Measurements from ENCODE around the gene GPR6. TPM values are rescaled to one million over a fixed set of nuclear protein-coding genes. Genes with fewer than 3 reads are reported as not detected.

The GPR6 gene
- total and polyA plus RNA-seq, 2 experiments from 2014 or later = not detected

DNA sequence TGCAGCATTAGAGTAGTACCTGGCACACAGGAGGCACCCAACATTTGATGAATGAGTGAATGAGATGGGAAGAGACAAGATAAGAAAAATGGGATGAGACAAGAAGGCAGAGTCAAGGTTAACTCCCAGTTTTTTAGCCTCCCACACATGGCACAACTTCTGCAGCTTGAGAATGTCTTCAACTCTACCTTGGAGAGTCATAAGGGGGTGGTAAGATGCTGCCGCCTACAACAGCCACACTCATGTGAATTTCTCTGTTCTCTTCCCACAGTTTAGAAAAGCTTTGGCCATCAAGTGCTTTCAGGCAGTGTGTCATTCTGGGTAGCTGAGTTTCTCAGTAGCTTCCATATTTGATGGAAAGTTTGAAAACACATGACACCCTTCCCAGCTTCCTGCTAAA, 19.5 kb upstream of the GPR6 start:
- Histone ChIP-seq H4K20me1 (ENCODE audit: insufficient read depth) (no peaks in the 10 kb centered on the region), H3K4me3 (no peak overlapping the region), H3K27me3 (replicated peaks; ENCODE audit: insufficient read depth) (no peaks in the 10 kb centered on the region), H3K9me2 (ENCODE audit: insufficient read depth) (no peaks in the 10 kb centered on the region), H2AFZ (no peak overlapping the region), H3K4me2 (ENCODE audit: unreplicated experiment) (no peak overlapping the region), H3K79me2 (ENCODE audit: insufficient read depth) (no peaks in the 10 kb centered on the region), H3K9ac (no peak overlapping the region), H3K4me1 (ENCODE audit: insufficient read depth) (no peaks in the 10 kb centered on the region), H3F3A (ENCODE audit: insufficient read depth) (no peaks in the 10 kb centered on the region), H3K9me3 (ENCODE audit: low read depth) (no peaks in the 10 kb centered on the region), H3K36me3 (ENCODE audit: low read depth) (no peaks in the 10 kb centered on the region), H3K27ac (no peak overlapping the region)
- no peak for DNase-seq
- 67 to 100% methylated on average over 1 of the region's 1 CpG for WGBS, 2 experiments (ENCODE audit: low coverage in 1 of 2, low lambda C conversion rate in 2 of 2, missing lambda C conversion rate in 2 of 2)
- TF ChIP-seq EZH2 (IDR thresholded peaks at IDR 0.05; ENCODE audit: insufficient read depth, poor library complexity, severe bottlenecking) (no peak), EZH2phosphoT487 (IDR thresholded peaks at IDR 0.05; ENCODE audit: insufficient read depth, low read depth) (no peak)
- in situ Hi-C loops (cut with MboI) = no loop called here

DNA sequence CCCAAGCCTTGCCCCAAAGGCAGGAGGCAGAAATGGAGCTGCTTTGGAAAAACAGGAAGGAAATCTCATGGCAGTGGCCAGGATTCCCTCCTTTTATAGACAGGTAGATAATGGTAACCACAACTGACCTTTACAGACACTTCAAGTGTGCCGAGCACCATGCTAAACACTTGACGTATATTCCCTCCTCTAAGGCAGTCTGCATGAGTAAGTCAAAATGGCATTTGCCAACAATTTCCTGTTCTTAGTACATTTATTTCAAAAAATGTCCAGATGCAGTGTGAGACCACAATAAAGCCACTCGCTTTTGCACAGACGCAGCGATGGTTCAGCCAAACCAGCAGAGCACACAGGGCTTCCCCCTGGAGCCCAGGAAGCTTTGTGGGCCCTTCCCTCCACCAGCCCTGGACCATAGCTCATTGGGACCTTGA, 16.5 kb upstream of the GPR6 start:
- H3K4me2 ChIP-seq (ENCODE audit: unreplicated experiment) = no peak overlapping the region
- no peak overlapping the region for H3K9ac ChIP-seq
- no peaks in the 10 kb centered on the region for H3K79me2 ChIP-seq (ENCODE audit: insufficient read depth)
- peak; percentile 19 for DNase-seq
- WGBS, 2 experiments (ENCODE audit: low coverage in 1 of 2, low lambda C conversion rate in 2 of 2, missing lambda C conversion rate in 2 of 2) = 49 to 54% methylated on average over 4 to 5 of the region's 5 CpGs
- H2AFZ ChIP-seq = no peak overlapping the region
- H3K9me3 ChIP-seq (ENCODE audit: low read depth) = no peaks in the 10 kb centered on the region
- TF ChIP-seq EZH2 (IDR thresholded peaks at IDR 0.05; ENCODE audit: insufficient read depth, poor library complexity, severe bottlenecking) (no peak), EZH2phosphoT487 (IDR thresholded peaks at IDR 0.05; ENCODE audit: insufficient read depth, low read depth) (no peak)
- no peak overlapping the region for H3K27ac ChIP-seq
- in situ Hi-C loops (cut with MboI) = no loop called here
- H3K27me3 ChIP-seq (replicated peaks; ENCODE audit: insufficient read depth) = no peaks in the 10 kb centered on the region
- H4K20me1 ChIP-seq (ENCODE audit: insufficient read depth) = no peaks in the 10 kb centered on the region
- no peaks in the 10 kb centered on the region for H3F3A ChIP-seq (ENCODE audit: insufficient read depth)
- no peaks in the 10 kb centered on the region for H3K9me2 ChIP-seq (ENCODE audit: insufficient read depth)
- no peaks in the 10 kb centered on the region for H3K36me3 ChIP-seq (ENCODE audit: low read depth)
- no peak overlapping the region for H3K4me3 ChIP-seq
- H3K4me1 ChIP-seq (ENCODE audit: insufficient read depth) = no peaks in the 10 kb centered on the region

DNA sequence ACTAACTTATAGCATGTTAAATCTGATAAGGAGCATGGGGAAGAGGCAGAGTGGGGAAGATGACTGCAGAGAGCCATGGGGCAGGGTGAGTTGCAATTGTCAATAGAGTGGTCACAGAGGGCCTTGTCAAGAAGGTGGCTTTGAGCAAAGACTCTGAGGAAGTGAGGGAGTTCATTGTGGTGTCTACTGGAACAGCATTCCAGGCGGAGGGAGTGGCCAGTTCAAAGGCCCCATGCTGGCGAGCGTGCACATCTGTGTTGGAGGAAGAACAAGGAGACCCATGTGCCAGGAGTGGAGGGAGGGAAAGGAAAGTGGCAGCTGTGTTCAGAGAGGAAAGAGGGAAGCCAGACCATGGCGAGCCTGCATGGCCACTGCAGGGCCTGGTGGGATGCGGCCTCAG, 15.8 kb upstream of the GPR6 start:
- H3K9me2 ChIP-seq (ENCODE audit: insufficient read depth) = no peaks in the 10 kb centered on the region
- no peaks in the 10 kb centered on the region for H4K20me1 ChIP-seq (ENCODE audit: insufficient read depth)
- no peaks in the 10 kb centered on the region for H3K4me1 ChIP-seq (ENCODE audit: insufficient read depth)
- no peak overlapping the region for H3K4me2 ChIP-seq (ENCODE audit: unreplicated experiment)
- H2AFZ ChIP-seq = no peak overlapping the region
- 61 to 64% methylated on average over 5 of the region's 5 CpGs for WGBS, 2 experiments (ENCODE audit: low coverage in 1 of 2, low lambda C conversion rate in 2 of 2, missing lambda C conversion rate in 2 of 2)
- H3K79me2 ChIP-seq (ENCODE audit: insufficient read depth) = no peaks in the 10 kb centered on the region
- no peak for DNase-seq
- H3K27me3 ChIP-seq (replicated peaks; ENCODE audit: insufficient read depth) = no peaks in the 10 kb centered on the region
- H3K36me3 ChIP-seq (ENCODE audit: low read depth) = no peaks in the 10 kb centered on the region
- no peaks in the 10 kb centered on the region for H3F3A ChIP-seq (ENCODE audit: insufficient read depth)
- TF ChIP-seq EZH2 (IDR thresholded peaks at IDR 0.05; ENCODE audit: insufficient read depth, poor library complexity, severe bottlenecking) (no peak), EZH2phosphoT487 (IDR thresholded peaks at IDR 0.05; ENCODE audit: insufficient read depth, low read depth) (no peak)
- no peak overlapping the region for H3K27ac ChIP-seq
- in situ Hi-C loops (cut with MboI) = no loop called here
- no peak overlapping the region for H3K4me3 ChIP-seq
- H3K9me3 ChIP-seq (ENCODE audit: low read depth) = no peaks in the 10 kb centered on the region
- no peak overlapping the region for H3K9ac ChIP-seq

- Histone ChIP-seq H2AFZ (no peak overlapping the region), H4K20me1 (ENCODE audit: insufficient read depth) (no peaks in the 10 kb centered on the region), H3K27me3 (replicated peaks; ENCODE audit: insufficient read depth) (no peaks in the 10 kb centered on the region), H3K9me3 (ENCODE audit: low read depth) (no peaks in the 10 kb centered on the region), H3K4me2 (ENCODE audit: unreplicated experiment) (no peak overlapping the region), H3K4me3 (no peak overlapping the region), H3K9me2 (ENCODE audit: insufficient read depth) (no peaks in the 10 kb centered on the region), H3K4me1 (ENCODE audit: insufficient read depth) (no peaks in the 10 kb centered on the region), H3K27ac (no peak overlapping the region), H3K36me3 (ENCODE audit: low read depth) (no peaks in the 10 kb centered on the region), H3F3A (ENCODE audit: insufficient read depth) (no peaks in the 10 kb centered on the region), H3K79me2 (ENCODE audit: insufficient read depth) (no peaks in the 10 kb centered on the region), H3K9ac (no peak overlapping the region)
- DNase-seq = peak; percentile 7
- 20 to 44% methylated on average over 2 of the region's 2 CpGs for WGBS, 2 experiments (ENCODE audit: low coverage in 1 of 2, low lambda C conversion rate in 2 of 2, missing lambda C conversion rate in 2 of 2)
- in situ Hi-C loops (cut with MboI) = no loop called here
- TF ChIP-seq EZH2phosphoT487 (IDR thresholded peaks at IDR 0.05; ENCODE audit: insufficient read depth, low read depth) (no peak), EZH2 (IDR thresholded peaks at IDR 0.05; ENCODE audit: insufficient read depth, poor library complexity, severe bottlenecking) (no peak)
Observed at GRCh38 chr6:109963598-109964170, 14.4 kb upstream of the GPR6 start.

DNA sequence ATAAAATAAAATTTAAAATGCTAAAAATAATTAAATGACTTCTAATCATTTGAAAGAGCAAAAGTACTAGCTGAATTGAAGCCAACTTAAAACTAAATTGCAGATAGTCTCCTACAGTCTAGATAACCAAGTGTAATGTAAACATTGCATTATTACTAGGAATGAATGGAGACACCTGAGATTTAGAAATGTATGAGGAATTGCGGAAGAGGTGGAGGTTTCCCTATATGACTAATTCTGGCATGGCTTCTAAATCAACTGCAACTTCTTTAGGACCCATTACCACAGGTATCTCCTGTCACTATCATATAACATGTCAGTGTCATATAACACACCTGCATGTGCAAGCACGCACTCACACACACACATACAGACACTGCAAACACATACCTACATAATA, 13.2 kb upstream of the GPR6 start:
- Histone ChIP-seq H3K27ac (no peak overlapping the region), H3K4me1 (ENCODE audit: insufficient read depth) (no peaks in the 10 kb centered on the region), H3K79me2 (ENCODE audit: insufficient read depth) (no peaks in the 10 kb centered on the region), H3K27me3 (replicated peaks; ENCODE audit: insufficient read depth) (no peaks in the 10 kb centered on the region), H3K4me2 (ENCODE audit: unreplicated experiment) (no peak overlapping the region), H2AFZ (no peak overlapping the region), H4K20me1 (ENCODE audit: insufficient read depth) (no peaks in the 10 kb centered on the region), H3F3A (ENCODE audit: insufficient read depth) (no peaks in the 10 kb centered on the region), H3K9me2 (ENCODE audit: insufficient read depth) (no peaks in the 10 kb centered on the region), H3K36me3 (ENCODE audit: low read depth) (no peaks in the 10 kb centered on the region), H3K9ac (no peak overlapping the region), H3K9me3 (ENCODE audit: low read depth) (no peaks in the 10 kb centered on the region), H3K4me3 (no peak overlapping the region)
- in situ Hi-C loops (cut with MboI) = no loop called here
- WGBS, 2 experiments (ENCODE audit: low coverage in 1 of 2, low lambda C conversion rate in 2 of 2, missing lambda C conversion rate in 2 of 2) = 78 to 84% methylated on average over 2 of the region's 2 CpGs
- no peak for DNase-seq
- TF ChIP-seq EZH2phosphoT487 (IDR thresholded peaks at IDR 0.05; ENCODE audit: insufficient read depth, low read depth) (no peak), EZH2 (IDR thresholded peaks at IDR 0.05; ENCODE audit: insufficient read depth, poor library complexity, severe bottlenecking) (no peak)

Data from GM23248 (cell line).